Right atrium auricular region (tissue), 2 donors: ENCODE results near the gene HID1. TPM values are rescaled to one million over a fixed set of nuclear protein-coding genes. Genes with fewer than 3 reads are reported as not detected.

ENCODE experiments used
- DNase-seq: peaks from one replicate; pipeline ENCODE4 v3.0.0-alpha.2; 2019; ENCODE audit warnings: low spot score
- H3K27ac ChIP-seq, 2 donors: fragments of 200-600 bp; sonication (generic); 1 replicate in 1 of 2; 2 replicates in 1 of 2; pipeline ENCODE4 v1.5.1; 2016 to 2019
- H3K27me3 ChIP-seq, 2 donors: fragments of 200-600 bp; sonication (generic); one replicate each; pipeline versions ENCODE4 v1.5.1 to v1.6.0; 2017 to 2019
- H3K36me3 ChIP-seq: fragments of 200-600 bp; sonication (generic); one replicate; pipeline ENCODE4 v1.5.1; 2016
- H3K4me1 ChIP-seq, 2 donors: fragments of 200-600 bp; sonication (generic); one replicate each; pipeline versions ENCODE4 v1.5.1 to v1.6.0; 2017 to 2019
- H3K4me3 ChIP-seq, 2 donors: fragments of 200-600 bp; sonication (generic); 1 replicate in 1 of 2; 2 replicates in 1 of 2; pipeline ENCODE4 v1.5.1; 2017 to 2019; ENCODE audit warnings: mild to moderate bottlenecking in 1 of 2, moderate library complexity in 1 of 2
- H3K9me3 ChIP-seq, 2 donors: fragments of 200-600 bp; sonication (generic); one replicate each; pipeline ENCODE4 v1.5.1; 2019
- CTCF ChIP-seq, 2 donors: fragments of 200-600 bp; sonication (generic); IDR thresholded peaks; one replicate each; pipeline ENCODE4 v1.5.1; 2019; ENCODE audit warnings: antibody characterized with exemption in 2 of 2
- total RNA-seq, 2 donors: library from RNA; depleted of rRNA; stranded (reverse); fragments of >200 nt; gene quantifications; one replicate each; pipeline ENCODE4 v1.1.0, GENCODE V29; 2016

HID1 gene
- total RNA-seq, 2 donors from 2014 or later, result 10.6 to 11.7 TPM

- Histone ChIP-seq H3K4me3 (no peak overlapping the region), H3K36me3 (no peaks in the 10 kb centered on the region), H3K9me3 (no peaks in the 10 kb centered on the region), H3K27ac (no peak overlapping the region), H3K27me3 (no peaks in the 10 kb centered on the region), H3K4me1 (no peaks in the 10 kb centered on the region)
- no peak for TF ChIP-seq CTCF (IDR thresholded peaks at IDR 0.05)
- no peak for DNase-seq
Measured at GRCh38 chr17:74962622-74963394, 9.8 kb downstream of the HID1 start.

DNA sequence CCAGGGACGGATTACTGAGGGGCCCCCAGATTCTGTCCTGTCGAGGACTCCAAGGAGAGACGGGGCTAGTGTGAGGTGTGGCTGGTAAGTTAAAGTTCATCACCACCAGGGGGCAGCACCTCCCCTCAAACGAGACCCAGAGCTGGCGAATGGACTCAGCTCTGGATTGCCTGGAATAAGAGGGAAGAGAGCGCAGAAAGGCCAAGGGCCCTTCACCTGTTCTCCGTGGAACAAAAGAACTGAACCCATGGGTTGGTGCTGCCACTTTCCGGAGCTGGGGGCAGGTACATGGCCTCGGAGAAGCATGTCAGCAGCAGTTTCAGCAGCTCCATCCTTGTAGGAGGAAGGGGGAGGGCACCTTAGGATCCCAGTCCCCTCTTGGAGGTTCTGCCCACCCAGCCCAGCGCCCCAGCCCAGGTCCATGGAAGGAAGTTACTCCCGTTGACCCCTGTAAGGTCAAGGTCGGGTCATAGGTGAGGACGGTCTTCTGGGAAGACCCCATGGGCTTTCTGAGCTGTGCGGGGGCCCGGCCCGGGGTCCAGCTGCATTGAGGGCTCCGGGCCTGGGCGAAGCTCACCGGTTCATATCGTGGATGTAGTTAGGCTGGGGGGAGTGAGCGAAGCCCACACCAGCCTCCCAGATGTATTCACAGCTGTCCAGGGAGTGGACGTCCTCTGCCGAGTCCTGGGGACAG is 10.8 kb downstream of the HID1 start:
- peak; percentile 62 to 87 for TF ChIP-seq CTCF (IDR thresholded peaks at IDR 0.05)
- Histone ChIP-seq H3K27ac (no peak overlapping the region), H3K9me3 (no peaks in the 10 kb centered on the region), H3K27me3 (no peaks in the 10 kb centered on the region), H3K36me3 (no peaks in the 10 kb centered on the region), H3K4me3 (no peak overlapping the region), H3K4me1 (no peaks in the 10 kb centered on the region)
- DNase-seq, result peak; percentile 94

DNA sequence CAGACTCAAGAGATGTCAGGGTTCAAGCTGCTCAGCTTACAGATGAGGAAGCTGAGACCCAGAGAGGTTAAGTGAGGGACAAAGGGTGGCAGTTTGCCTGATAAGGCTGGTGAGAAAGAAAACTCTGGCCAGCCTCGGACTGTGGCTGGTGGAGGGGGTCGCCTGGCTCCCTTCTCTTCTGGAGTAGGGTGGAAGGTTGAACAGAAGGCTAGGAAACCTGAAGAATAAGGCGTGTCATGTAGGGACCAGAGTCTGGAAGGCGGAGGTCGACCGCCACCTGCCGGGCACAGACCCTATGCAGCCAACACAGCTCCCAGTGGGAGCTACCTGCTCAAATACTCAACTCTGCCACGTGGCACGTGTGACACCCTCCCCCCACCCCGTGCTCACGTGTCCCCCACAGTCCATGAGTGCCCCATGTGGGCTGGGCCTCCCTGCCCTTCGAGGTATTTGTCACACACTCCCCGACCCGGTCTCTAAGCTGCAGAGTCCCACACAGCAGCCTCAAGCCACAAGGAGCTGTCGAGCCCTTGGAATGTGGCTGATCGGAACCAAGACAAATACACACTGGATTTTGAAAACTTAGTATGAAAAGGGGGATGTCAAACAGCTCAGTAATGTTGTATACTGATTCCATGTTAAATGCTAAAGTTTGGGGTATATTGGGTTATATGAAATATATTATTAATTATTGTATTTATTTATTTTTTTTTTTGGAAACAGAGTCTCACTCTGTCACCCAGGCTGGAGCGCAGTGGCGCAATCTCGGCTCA is 11.8 kb downstream of the HID1 start:
- no peak for TF ChIP-seq CTCF (IDR thresholded peaks at IDR 0.05)
- Histone ChIP-seq H3K27ac (no peak overlapping the region), H3K36me3 (no peaks in the 10 kb centered on the region), H3K9me3 (no peaks in the 10 kb centered on the region), H3K27me3 (no peaks in the 10 kb centered on the region), H3K4me1 (no peaks in the 10 kb centered on the region), H3K4me3 (no peak overlapping the region)
- DNase-seq, result no peak

GRCh38 chr17:74959826-74960515 is 12.6 kb downstream of the HID1 start:
- Histone ChIP-seq H3K27ac (no peak overlapping the region), H3K4me3 (no peak overlapping the region), H3K36me3 (no peaks in the 10 kb centered on the region), H3K4me1 (no peaks in the 10 kb centered on the region), H3K27me3 (no peaks in the 10 kb centered on the region), H3K9me3 (no peaks in the 10 kb centered on the region)
- no peak for DNase-seq
- no peak for TF ChIP-seq CTCF (IDR thresholded peaks at IDR 0.05)

DNA sequence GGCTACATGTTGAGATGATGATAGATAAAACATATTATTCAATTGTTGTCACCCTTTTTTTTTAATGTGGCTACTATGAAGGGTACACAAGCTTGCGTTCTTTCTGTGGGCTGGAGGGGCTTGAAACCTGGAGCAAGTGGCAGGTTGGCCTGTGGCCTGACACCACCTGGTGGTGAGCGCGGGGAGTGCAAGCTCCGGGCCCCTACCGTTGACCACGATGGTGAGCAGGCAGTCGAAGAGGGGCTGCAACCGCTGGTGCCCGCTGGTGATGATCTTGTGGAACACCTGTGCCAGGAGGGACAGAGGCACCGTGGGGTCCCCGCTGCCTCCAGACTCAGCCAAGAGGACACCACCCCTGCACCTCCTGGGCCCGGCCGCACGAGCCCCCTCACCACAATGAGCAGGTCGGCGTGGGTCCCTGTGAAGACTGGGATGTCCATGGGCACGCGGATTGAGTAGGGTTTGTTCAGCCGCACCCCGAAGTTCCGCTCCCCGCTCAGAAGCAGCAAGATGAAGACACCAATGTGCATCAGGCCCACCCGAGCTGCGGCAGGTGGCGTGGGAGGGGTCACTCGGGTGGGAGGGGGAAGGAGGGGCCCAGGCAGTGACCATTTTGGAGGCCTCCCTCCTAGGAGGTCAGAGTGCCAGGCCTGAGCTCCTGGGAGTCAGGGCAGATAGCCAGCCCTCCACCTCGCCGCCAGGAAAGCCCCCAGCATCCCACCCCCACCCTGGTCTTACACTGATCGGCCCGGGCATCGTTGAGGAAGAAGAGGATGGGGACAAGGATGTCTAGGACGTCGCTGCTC is 14.4 kb downstream of the HID1 start:
- H3K27me3 ChIP-seq, result no peaks in the 10 kb centered on the region
- H3K27ac ChIP-seq, result no peak overlapping the region
- no peaks in the 10 kb centered on the region for H3K36me3 ChIP-seq
- DNase-seq, result peak; percentile 77
- H3K4me3 ChIP-seq, result no peak overlapping the region
- TF ChIP-seq CTCF (IDR thresholded peaks at IDR 0.05), result peak; percentile 90 to 96
- no peaks in the 10 kb centered on the region for H3K9me3 ChIP-seq
- H3K4me1 ChIP-seq, result no peaks in the 10 kb centered on the region
